A549 (cell line): Measurements from ENCODE around the gene DNAJB12. TPM values are rescaled to one million over a fixed set of nuclear protein-coding genes. Genes with fewer than 3 reads are reported as not detected.

Experiments used
- ATAC-seq, 2 experiments: fragments of 200-7000 bp in 1 of 2; fragments of >200 bp in 1 of 2; cut with Nextera tagmentation in 1 of 2; cut with Tn5 transposase in 1 of 2; 3 replicates each; pipeline versions ENCODE4 v1.8.0 to v1.9.1; 2018 to 2020; ENCODE audit warnings: mild to moderate bottlenecking in 1 of 2, moderate library complexity in 1 of 2
- CTCF ChIA-PET: fragments of 300-600 bp; sonication (Branson Sonifier 250); formaldehyde crosslinking; extraction: SDS; loops from one replicate; lab custom pipeline; 2021; ENCODE audit warnings: antibody characterized with exemption, inconsistent platforms; lab: Yijun Ruan, JAX
- POLR2A ChIA-PET: fragments of 350-600 bp; formaldehyde crosslinking; extraction: SDS; loops from one replicate; lab custom pipeline; 2021; ENCODE audit warnings: antibody characterized with exemption, inconsistent platforms; lab: Yijun Ruan, JAX
- DNase-seq, 2 experiments: peaks; one replicate each; pipeline versions ENCODE4 v3.0.0 to v3.0.0-alpha.2; 2011 to 2016; ENCODE audit warnings: low read depth in 1 of 2, low spot score in 1 of 2
- FAIRE-seq: peaks from 2 replicates; lab custom pipeline; 2011; peaks lifted over from hg19 to GRCh38; lab: Jason Lieb, UNC
- H3K27ac ChIP-seq, 2 experiments: fragments of >200 bp; sonication (Bioruptor Twin); formaldehyde crosslinking; 3 replicates each; pipeline ENCODE4 v1.5.1; 2016 to 2017
- H3K4me1 ChIP-seq: fragments of >200 bp; sonication (Bioruptor Twin); formaldehyde crosslinking; 3 replicates; pipeline ENCODE4 v1.6.1; 2016
- H3K4me2 ChIP-seq: fragments of >200 bp; sonication (Bioruptor Twin); formaldehyde crosslinking; 3 replicates; pipeline ENCODE4 v1.6.1; 2016
- H3K4me3 ChIP-seq: fragments of >200 bp; sonication (Bioruptor Twin); formaldehyde crosslinking; 3 replicates; pipeline ENCODE4 v1.5.1; 2016
- H3K9me3 ChIP-seq: fragments of >200 bp; sonication (Bioruptor Twin); formaldehyde crosslinking; 3 replicates; pipeline ENCODE4 v1.6.1; 2016
- BCL3 ChIP-seq: fragments of >200 bp; sonication (Bioruptor Twin); formaldehyde crosslinking; IDR thresholded peaks from 3 replicates; pipeline ENCODE4 v1.6.1; 2016
- CBX2 ChIP-seq: fragments of 200-600 bp; sonication (generic); IDR thresholded peaks from 2 replicates; pipeline ENCODE4 v1.6.1; 2016; ENCODE audit warnings: low read depth, mild to moderate bottlenecking, borderline replicate concordance
- CBX8 ChIP-seq: fragments of 200-600 bp; sonication (generic); IDR thresholded peaks from 2 replicates; pipeline ENCODE4 v1.6.1; 2016
- CHD4 ChIP-seq: fragments of 200-600 bp; sonication (generic); IDR thresholded peaks from 2 replicates; pipeline ENCODE4 v1.6.1; 2016; ENCODE audit warnings: antibody characterized with exemption, mild to moderate bottlenecking, borderline replicate concordance
- EP300 ChIP-seq, 2 experiments: fragments of >200 bp; sonication (Bioruptor Twin); formaldehyde crosslinking; IDR thresholded peaks; 2 replicates in 1 of 2; 3 replicates in 1 of 2; pipeline ENCODE4 v1.6.1; 2016 to 2017
- FOXS1 ChIP-seq: fragments of 250-450 bp; sonication (Bioruptor Pico); IDR thresholded peaks from 2 replicates; pipeline ENCODE4 v1.5.0; 2020; ENCODE audit warnings: mild to moderate bottlenecking, moderate library complexity
- GATA3 ChIP-seq: IDR thresholded peaks from 2 replicates; pipeline ENCODE4 v1.6.1; 2012; ENCODE audit warnings: borderline replicate concordance
- HDAC2 ChIP-seq: fragments of 200-600 bp; sonication (generic); IDR thresholded peaks from 2 replicates; pipeline ENCODE4 v1.6.1; 2016
- HEYL ChIP-seq: fragments of 250-450 bp; sonication (Bioruptor Pico); IDR thresholded peaks from 2 replicates; pipeline ENCODE4 v1.8.0; 2021; ENCODE audit warnings: mild to moderate bottlenecking, moderate library complexity
- HOXA7 ChIP-seq: fragments of 250-450 bp; sonication (Bioruptor Pico); IDR thresholded peaks from 2 replicates; pipeline ENCODE4 v1.5.0; 2020; ENCODE audit warnings: mild to moderate bottlenecking, moderate library complexity
- HOXB13 ChIP-seq: fragments of 250-450 bp; sonication (Bioruptor Pico); IDR thresholded peaks from 2 replicates; pipeline ENCODE4 v1.5.0; 2020; ENCODE audit warnings: low read depth, mild to moderate bottlenecking, moderate library complexity
- HOXB5 ChIP-seq: fragments of 250-450 bp; sonication (Bioruptor Pico); IDR thresholded peaks from 2 replicates; pipeline ENCODE4 v1.5.0; 2020; ENCODE audit warnings: mild to moderate bottlenecking, moderate library complexity
- KDM5A ChIP-seq: fragments of 200-600 bp; sonication (generic); IDR thresholded peaks from 2 replicates; pipeline ENCODE4 v1.6.1; 2016; ENCODE audit warnings: antibody characterized with exemption, mild to moderate bottlenecking
- NFE2L2 ChIP-seq: fragments of 150-350 bp; conservative IDR thresholded peaks from 2 replicates; pipeline ENCODE4 v1.6.1; 2014; ENCODE audit warnings: low read length
- POLR2A ChIP-seq: IDR thresholded peaks from 2 replicates; pipeline ENCODE4 v1.6.1; 2012; ENCODE audit warnings: mild to moderate bottlenecking, low read length
- RAD21 ChIP-seq, 2 experiments: fragments of >200 bp in 1 of 2; sonication (Bioruptor Twin) in 1 of 2; formaldehyde crosslinking in 1 of 2; IDR thresholded peaks in 1 of 2; conservative IDR thresholded peaks in 1 of 2; 2 replicates in 1 of 2; 3 replicates in 1 of 2; pipeline ENCODE4 v1.6.1; 2012 to 2018; ENCODE audit warnings: inconsistent platforms in 1 of 2
- RARB ChIP-seq: fragments of 250-450 bp; sonication (Bioruptor Pico); IDR thresholded peaks from 2 replicates; pipeline ENCODE4 v1.8.0; 2021; ENCODE audit warnings: mild to moderate bottlenecking, moderate library complexity
- RCOR1 ChIP-seq: fragments of 150-350 bp; IDR thresholded peaks from 2 replicates; pipeline ENCODE4 v1.6.1; 2014; ENCODE audit warnings: antibody characterized with exemption, low read length, low read depth
- RFX5 ChIP-seq: fragments of 450-650 bp; IDR thresholded peaks from 2 replicates; pipeline ENCODE4 v1.7.1; 2014; ENCODE audit warnings: antibody characterized with exemption, mild to moderate bottlenecking, moderate library complexity
- RNF2 ChIP-seq: fragments of 200-600 bp; sonication (generic); IDR thresholded peaks from 2 replicates; pipeline ENCODE4 v1.6.1; 2016; ENCODE audit warnings: low read depth, mild to moderate bottlenecking, antibody characterized with exemption, moderate library complexity, borderline replicate concordance
- SMC3 ChIP-seq: fragments of >200 bp; sonication (Bioruptor Twin); formaldehyde crosslinking; IDR thresholded peaks from 3 replicates; pipeline ENCODE4 v1.6.1; 2018; ENCODE audit warnings: inconsistent platforms
- TFCP2L1 ChIP-seq: fragments of 250-450 bp; sonication (Bioruptor Pico); IDR thresholded peaks from 2 replicates; pipeline ENCODE4 v1.5.0; 2021; ENCODE audit warnings: mild to moderate bottlenecking
- USF2 ChIP-seq: fragments of 450-650 bp; IDR thresholded peaks from 2 replicates; pipeline ENCODE4 v1.6.1; 2014; ENCODE audit warnings: antibody characterized with exemption
- ZSCAN20 ChIP-seq: fragments of 250-450 bp; sonication (Bioruptor Pico); IDR thresholded peaks from 2 replicates; pipeline ENCODE4 v1.8.0; 2022; ENCODE audit warnings: mild to moderate bottlenecking, moderate library complexity
- WGBS: methylation state at CpG from one replicate; pipeline ENCODE4 v1.1.6; 2017; ENCODE audit errors: missing lambda C conversion rate; 5-methylcytosine and 5-hydroxymethylcytosine counted together
- polyA plus RNA-seq, 4 experiments: library from polyadenylated mRNA; depleted of rRNA in 3 of 4; stranded (reverse); fragments of >200 nt; fragmentation: RNase III in 1 of 4; extraction: RNeasy Plus Mini Kit Qiagen cat#74134 plus additional on column Dnase treatment in 1 of 4; gene quantifications; 2 replicates in 3 of 4; 3 replicates in 1 of 4; pipeline ENCODE4 v1.2.3, GENCODE V29; 2011 to 2017
- TF ChIP-seq, protein P1 (sequence below): fragments of 250-450 bp; sonication (Bioruptor Pico); IDR thresholded peaks from 2 replicates; pipeline ENCODE4 v1.5.0; 2021; ENCODE audit warnings: mild to moderate bottlenecking, moderate library complexity, borderline replicate concordance
- TF ChIP-seq, protein P2 (sequence below): fragments of 250-450 bp; sonication (Bioruptor Pico); IDR thresholded peaks from 2 replicates; pipeline ENCODE4 v1.5.0; 2020; ENCODE audit warnings: low read depth, mild to moderate bottlenecking, moderate library complexity

The DNAJB12 gene
- polyA plus RNA-seq, 2 of the 4 experiments (the other 2 are of a cell fraction) = 21.5 to 26.7 TPM

GRCh38 chr10:72356987-72357386, 2.3 kb upstream of the DNAJB12 start:
- CTCF ChIA-PET = no interaction called here
- H3K4me2 ChIP-seq = no peak overlapping the region
- POLR2A ChIA-PET = no interaction called here
- DNase-seq (no peak), ATAC-seq (no peak), FAIRE-seq (no peak)
- TF ChIP-seq HEYL (CRISPR knock-in tag) = no peak
- 69% methylated on average over 4 of the region's 4 CpGs for WGBS
- peaks cover 12% of the 10 kb centered on the region; the same call in 2 of the 3 replicates for H3K4me1 ChIP-seq
- H3K27ac ChIP-seq = no peak overlapping the region
- H3K9me3 ChIP-seq = no peaks in the 10 kb centered on the region
- H3K4me3 ChIP-seq = no peak overlapping the region

GRCh38 chr10:72356115-72356514, 1.4 kb upstream of the DNAJB12 start:
- no peak for FAIRE-seq
- TF ChIP-seq RCOR1 = no peak
- TF ChIP-seq KDM5A = no peak
- TF ChIP-seq RARB (CRISPR knock-in tag) = no peak
- TF ChIP-seq GATA3 = no peak
- no peak for TF ChIP-seq HOXB5
- no peak for TF ChIP-seq RAD21 (conservative IDR thresholded peaks at IDR 0.05 in 1 of 2, IDR thresholded peaks at IDR 0.05 in 1 of 2)
- TF ChIP-seq RFX5 = no peak
- no peak for TF ChIP-seq HDAC2
- TF ChIP-seq USF2 = no peak
- TF ChIP-seq POLR2A = no peak
- no peak for TF ChIP-seq BCL3
- TF ChIP-seq, all 56 proteins: peak for 0

DNA sequence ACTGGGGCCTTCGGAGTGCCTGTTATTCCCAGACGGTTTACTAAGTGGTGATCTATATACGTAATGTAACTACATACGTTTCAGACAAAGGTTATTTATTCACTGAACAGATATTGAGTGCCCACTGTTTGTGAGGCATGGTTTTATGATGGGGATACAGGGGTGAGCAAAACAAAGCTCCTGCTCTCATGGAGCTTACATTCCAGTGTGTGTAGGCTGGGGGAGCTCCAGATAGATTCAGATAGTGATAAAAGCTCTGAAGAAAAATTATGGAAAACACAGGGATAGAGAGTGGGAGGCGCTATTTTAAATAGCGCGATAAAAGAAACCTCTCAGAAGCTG, 466 bp upstream of the DNAJB12 start:
- Histone ChIP-seq H3K27ac (peak overlapping the region; percentile 85 to 97), H3K4me3 (peak overlapping the region; percentile 65), H3K9me3 (no peaks in the 10 kb centered on the region), H3K4me2 (peak overlapping the region; percentile 73), H3K4me1 (peaks cover 12% of the 10 kb centered on the region; the same call in 2 of the 3 replicates)
- ChIA-PET CTCF (interaction anchor here (1.0 to 10.0 kb wide), 5 partner anchors 10 to 1041 kb away, joined by 3 to 88 read pairs (median 3); no protein-coding TSS in a partner anchor), POLR2A (interaction anchor here (0.5 to 1.3 kb wide), 6 partner anchors 82 to 755 kb away, joined by 3 to 11 read pairs (median 4); partner anchors contain the start of genes DDIT4, MCU, NUDT13 and P4HA1)
- 41% methylated on average over 7 of the region's 7 CpGs for WGBS
- no peak for ATAC-seq
- DNase-seq = no peak
- FAIRE-seq = no peak
- TF ChIP-seq ZSCAN20 (no peak), FOXS1 (CRISPR knock-in tag) (no peak), TFCP2L1 (CRISPR knock-in tag) (no peak), EP300 (IDR thresholded peaks at IDR 0.05) (no peak), CBX8 (no peak), CBX2 (no peak), SMC3 (no peak), RCOR1 (no peak), RARB (CRISPR knock-in tag) (no peak), BCL3 (no peak), HOXB13 (no peak), HEYL (CRISPR knock-in tag) (no peak), RNF2 (no peak), HOXA7 (no peak), NFE2L2 (no peak), CHD4 (no peak)
- TF ChIP-seq, protein P1, sequence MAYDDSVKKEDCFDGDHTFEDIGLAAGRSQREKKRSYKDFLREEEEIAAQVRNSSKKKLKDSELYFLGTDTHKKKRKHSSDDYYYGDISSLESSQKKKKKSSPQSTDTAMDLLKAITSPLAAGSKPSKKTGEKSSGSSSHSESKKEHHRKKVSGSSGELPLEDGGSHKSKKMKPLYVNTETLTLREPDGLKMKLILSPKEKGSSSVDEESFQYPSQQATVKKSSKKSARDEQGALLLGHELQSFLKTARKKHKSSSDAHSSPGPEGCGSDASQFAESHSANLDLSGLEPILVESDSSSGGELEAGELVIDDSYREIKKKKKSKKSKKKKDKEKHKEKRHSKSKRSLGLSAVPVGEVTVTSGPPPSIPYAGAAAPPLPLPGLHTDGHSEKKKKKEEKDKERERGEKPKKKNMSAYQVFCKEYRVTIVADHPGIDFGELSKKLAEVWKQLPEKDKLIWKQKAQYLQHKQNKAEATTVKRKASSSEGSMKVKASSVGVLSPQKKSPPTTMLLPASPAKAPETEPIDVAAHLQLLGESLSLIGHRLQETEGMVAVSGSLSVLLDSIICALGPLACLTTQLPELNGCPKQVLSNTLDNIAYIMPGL = no peak
- TF ChIP-seq, protein P2, sequence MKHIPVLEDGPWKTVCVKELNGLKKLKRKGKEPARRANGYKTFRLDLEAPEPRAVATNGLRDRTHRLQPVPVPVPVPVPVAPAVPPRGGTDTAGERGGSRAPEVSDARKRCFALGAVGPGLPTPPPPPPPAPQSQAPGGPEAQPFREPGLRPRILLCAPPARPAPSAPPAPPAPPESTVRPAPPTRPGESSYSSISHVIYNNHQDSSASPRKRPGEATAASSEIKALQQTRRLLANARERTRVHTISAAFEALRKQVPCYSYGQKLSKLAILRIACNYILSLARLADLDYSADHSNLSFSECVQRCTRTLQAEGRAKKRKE (CRISPR knock-in tag) = no peak

More at GRCh38 chr10:72356115-72356514, 1.4 kb upstream of the DNAJB12 start:
- ChIA-PET CTCF (interaction anchor here (1.1 kb wide), 1 partner anchor 1042 kb away, joined by 3 read pairs; no protein-coding TSS in a partner anchor), POLR2A (no interaction called here)
- 91% methylated on average over 6 of the region's 6 CpGs for WGBS
- DNase-seq (no peak), ATAC-seq (no peak)
- Histone ChIP-seq H3K4me2 (no peak overlapping the region), H3K4me3 (no peak overlapping the region), H3K4me1 (peaks cover 12% of the 10 kb centered on the region; the same call in 2 of the 3 replicates), H3K27ac (no peak overlapping the region), H3K9me3 (no peaks in the 10 kb centered on the region)
